Endodermal cell (in vitro differentiated cells): Measurements from ENCODE around the gene CD44. TPM values are rescaled to one million over a fixed set of nuclear protein-coding genes. Genes with fewer than 3 reads are reported as not detected.

Experiments
- DNase-seq: peaks from one replicate; pipeline ENCODE4 v3.0.0-alpha.2; 2017
- H3K27ac ChIP-seq: 2 replicates; pipeline ENCODE4 v1.5.1; 2013; ENCODE audit warnings: mild to moderate bottlenecking, low read depth, low read length, moderate library complexity
- H3K27me3 ChIP-seq: 2 replicates; pipeline ENCODE4 v1.6.1; 2013; ENCODE audit warnings: mild to moderate bottlenecking, low read length, moderate library complexity; ENCODE audit not compliant: insufficient read depth, control insufficient read depth, poor library complexity, severe bottlenecking
- H3K36me3 ChIP-seq: 2 replicates; pipeline ENCODE4 v1.7.0; 2013; ENCODE audit warnings: mild to moderate bottlenecking, low read length, moderate library complexity; ENCODE audit not compliant: control insufficient read depth, insufficient read depth
- H3K4me1 ChIP-seq: one replicate; pipeline ENCODE4 v1.7.0; 2013; ENCODE audit warnings: low read length; ENCODE audit not compliant: control insufficient read depth, insufficient read depth
- H3K4me3 ChIP-seq: 2 replicates; pipeline ENCODE4 v1.5.1; 2013; ENCODE audit warnings: mild to moderate bottlenecking, low read length, moderate library complexity
- H3K9ac ChIP-seq: 2 replicates; pipeline ENCODE4 v1.6.1; 2013; ENCODE audit warnings: mild to moderate bottlenecking, low read length, moderate library complexity; ENCODE audit not compliant: poor library complexity, severe bottlenecking; ENCODE audit errors: extremely low read depth
- H3K9me3 ChIP-seq: 2 replicates; pipeline ENCODE4 v1.6.1; 2013; ENCODE audit warnings: mild to moderate bottlenecking, low read length, moderate library complexity; ENCODE audit not compliant: control insufficient read depth
- H3K27ac Mint-ChIP-seq: 2 replicates; pipeline ENCODE4 v1.8.0; 2020; ENCODE audit warnings: mixed read lengths
- H3K27me3 Mint-ChIP-seq: 2 replicates; pipeline ENCODE4 v1.8.0; 2021; ENCODE audit warnings: mild to moderate bottlenecking, mixed read lengths; ENCODE audit not compliant: insufficient read depth
- H3K36me3 Mint-ChIP-seq: 2 replicates; pipeline ENCODE4 v1.8.0; 2020; ENCODE audit warnings: low read depth, mixed read lengths
- H3K4me1 Mint-ChIP-seq: 2 replicates; pipeline ENCODE4 v1.8.0; 2020; ENCODE audit warnings: mixed read lengths
- H3K4me3 Mint-ChIP-seq: 2 replicates; pipeline ENCODE4 v1.8.0; 2020; ENCODE audit warnings: mild to moderate bottlenecking, moderate library complexity, mixed read lengths
- H3K9me3 Mint-ChIP-seq: 2 replicates; pipeline ENCODE4 v1.8.0; 2020; ENCODE audit warnings: mild to moderate bottlenecking, mixed read lengths
- WGBS, 2 experiments: methylation state at CpG; one replicate each; pipeline versions ENCODE4 v1.1.5 to v1.1.7; 2013; ENCODE audit warnings: missing lambda C conversion rate in 2 of 2, mixed read lengths in 1 of 2; ENCODE audit not compliant: insufficient coverage in 1 of 2, insufficient read length in 1 of 2; 5-methylcytosine and 5-hydroxymethylcytosine counted together
- total RNA-seq, 2 donors: library from RNA; stranded (reverse); fragmentation: NEBNext Ultra II Directional in 1 of 2; extraction: Animal tissue kit (Norgen Biotek cat#: 25700) in 1 of 2; gene quantifications; 2 replicates in 1 of 2; 3 replicates in 1 of 2; pipeline ENCODE4 v1.2.1, GENCODE V29; 2021
- TF ChIP-seq, protein P1 (sequence below): fragments of 200-600 bp; sonication (generic); conservative IDR thresholded peaks from 2 replicates; pipeline ENCODE4 v1.5.0; 2021; ENCODE audit warnings: antibody characterized with exemption, mild to moderate bottlenecking

Gene CD44
- total RNA-seq, 2 donors from 2014 or later = 1.2 to 4.6 TPM

DNA sequence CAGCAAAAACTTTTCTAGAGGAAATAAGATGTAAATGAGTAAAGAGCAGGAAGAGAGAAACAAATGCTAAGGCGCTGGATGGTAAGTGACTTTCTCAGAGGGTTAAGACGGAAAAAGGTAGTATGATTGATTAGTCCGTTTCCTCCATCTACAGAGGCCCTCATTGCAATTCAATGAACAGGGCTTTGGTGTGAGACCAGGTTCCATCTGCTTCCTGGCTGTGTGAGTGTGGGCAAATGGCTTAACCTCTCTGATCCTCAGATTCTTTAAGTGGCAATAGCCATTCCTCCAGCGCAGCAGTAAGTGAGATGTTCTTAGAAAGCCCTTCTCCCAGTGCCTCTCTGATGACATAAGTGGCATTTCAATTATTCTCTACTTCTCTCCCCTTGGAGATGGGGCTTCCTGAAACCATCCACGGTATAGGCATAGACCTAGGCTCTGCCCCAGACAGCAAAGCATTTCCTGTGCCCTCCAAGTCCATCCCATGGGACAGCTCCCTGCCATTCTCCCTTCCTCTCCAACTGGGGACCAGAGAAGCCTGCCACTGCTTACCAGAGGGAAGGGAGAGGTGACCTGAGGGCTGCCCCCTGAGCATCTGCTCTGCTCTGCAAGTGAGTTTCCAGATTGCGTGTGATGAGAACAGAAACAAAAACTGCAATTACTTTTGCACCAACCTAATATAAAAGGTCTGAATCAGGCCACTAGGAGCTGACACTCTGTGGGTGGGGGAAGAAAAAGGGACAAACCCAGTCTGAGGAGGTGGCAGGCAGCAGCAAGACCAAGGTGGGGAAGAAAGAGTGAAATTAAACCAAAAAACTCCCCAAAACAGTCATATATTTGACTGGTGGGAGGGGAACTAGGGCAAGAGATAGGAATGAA is 12.7 kb upstream of the CD44 start:
- WGBS, 2 experiments = 88 to 97% methylated on average over 5 to 6 of the region's 6 CpGs
- H3K27me3 Mint-ChIP-seq = peaks cover 35% of the 10 kb centered on the region
- TF ChIP-seq, protein P1, sequence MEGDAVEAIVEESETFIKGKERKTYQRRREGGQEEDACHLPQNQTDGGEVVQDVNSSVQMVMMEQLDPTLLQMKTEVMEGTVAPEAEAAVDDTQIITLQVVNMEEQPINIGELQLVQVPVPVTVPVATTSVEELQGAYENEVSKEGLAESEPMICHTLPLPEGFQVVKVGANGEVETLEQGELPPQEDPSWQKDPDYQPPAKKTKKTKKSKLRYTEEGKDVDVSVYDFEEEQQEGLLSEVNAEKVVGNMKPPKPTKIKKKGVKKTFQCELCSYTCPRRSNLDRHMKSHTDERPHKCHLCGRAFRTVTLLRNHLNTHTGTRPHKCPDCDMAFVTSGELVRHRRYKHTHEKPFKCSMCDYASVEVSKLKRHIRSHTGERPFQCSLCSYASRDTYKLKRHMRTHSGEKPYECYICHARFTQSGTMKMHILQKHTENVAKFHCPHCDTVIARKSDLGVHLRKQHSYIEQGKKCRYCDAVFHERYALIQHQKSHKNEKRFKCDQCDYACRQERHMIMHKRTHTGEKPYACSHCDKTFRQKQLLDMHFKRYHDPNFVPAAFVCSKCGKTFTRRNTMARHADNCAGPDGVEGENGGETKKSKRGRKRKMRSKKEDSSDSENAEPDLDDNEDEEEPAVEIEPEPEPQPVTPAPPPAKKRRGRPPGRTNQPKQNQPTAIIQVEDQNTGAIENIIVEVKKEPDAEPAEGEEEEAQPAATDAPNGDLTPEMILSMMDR = no peak

DNA sequence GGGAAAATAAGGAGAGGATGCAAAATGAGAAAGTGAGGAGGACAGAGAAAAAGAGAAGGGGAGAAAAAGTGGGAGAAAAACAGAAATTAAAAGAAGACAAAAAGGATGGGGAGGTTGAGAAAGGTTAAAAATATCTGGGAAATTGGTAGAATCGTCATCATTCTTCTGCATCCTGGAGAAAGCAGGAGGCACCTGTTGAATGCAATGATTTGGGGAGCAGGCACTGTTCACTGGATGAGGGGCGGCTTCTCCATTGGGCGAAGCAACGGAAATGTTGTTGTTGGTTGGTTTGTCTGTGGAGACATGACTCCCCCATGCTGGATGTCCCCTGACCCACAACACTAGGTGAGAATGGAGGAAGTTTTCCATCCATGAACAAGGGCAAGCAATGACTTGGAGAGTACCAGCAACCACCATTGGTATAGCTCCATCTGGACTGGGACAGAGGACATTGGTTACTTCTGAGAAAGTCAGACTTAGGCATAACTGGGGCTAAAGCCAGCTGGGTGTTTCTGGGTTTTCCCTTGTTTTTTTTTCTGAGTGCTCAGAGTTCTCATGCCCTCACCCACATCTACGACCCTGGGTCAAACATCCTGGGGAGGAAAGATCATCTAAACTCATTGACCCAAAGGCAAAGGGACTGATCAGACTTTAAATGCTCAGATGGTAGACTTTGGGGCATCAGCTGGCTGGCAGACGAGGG is 11.9 kb upstream of the CD44 start:
- Mint-ChIP-seq H3K9me3 (no peaks in the 10 kb centered on the region), H3K36me3 (no peaks in the 10 kb centered on the region), H3K4me3 (no peak overlapping the region), H3K27ac (no peak overlapping the region), H3K27me3 (peaks cover 31% of the 10 kb centered on the region), H3K4me1 (no peaks in the 10 kb centered on the region)
- no peaks in the 10 kb centered on the region for H3K4me1 ChIP-seq
- H3K9ac ChIP-seq = no peak overlapping the region
- 92 to 93% methylated on average over 3 to 6 of the region's 6 CpGs for WGBS, 2 experiments
- H3K27me3 ChIP-seq = peaks cover 17% of the 10 kb centered on the region
- no peak for DNase-seq
- H3K9me3 ChIP-seq = no peaks in the 10 kb centered on the region
- no peaks in the 10 kb centered on the region for H3K36me3 ChIP-seq
- no peak overlapping the region for H3K4me3 ChIP-seq
- no peak overlapping the region for H3K27ac ChIP-seq
- TF ChIP-seq, protein P1 = no peak

More for the DNA sequence above, 12.7 kb upstream of the CD44 start:
- Histone ChIP-seq H3K27ac (no peak overlapping the region), H3K27me3 (peaks cover 24% of the 10 kb centered on the region), H3K9me3 (no peaks in the 10 kb centered on the region), H3K36me3 (no peaks in the 10 kb centered on the region), H3K4me1 (no peaks in the 10 kb centered on the region), H3K9ac (no peak overlapping the region), H3K4me3 (no peak overlapping the region)
- Mint-ChIP-seq H3K4me1 (no peaks in the 10 kb centered on the region), H3K9me3 (no peaks in the 10 kb centered on the region), H3K36me3 (no peaks in the 10 kb centered on the region), H3K4me3 (no peak overlapping the region), H3K27ac (no peak overlapping the region)
- no peak for DNase-seq

DNA sequence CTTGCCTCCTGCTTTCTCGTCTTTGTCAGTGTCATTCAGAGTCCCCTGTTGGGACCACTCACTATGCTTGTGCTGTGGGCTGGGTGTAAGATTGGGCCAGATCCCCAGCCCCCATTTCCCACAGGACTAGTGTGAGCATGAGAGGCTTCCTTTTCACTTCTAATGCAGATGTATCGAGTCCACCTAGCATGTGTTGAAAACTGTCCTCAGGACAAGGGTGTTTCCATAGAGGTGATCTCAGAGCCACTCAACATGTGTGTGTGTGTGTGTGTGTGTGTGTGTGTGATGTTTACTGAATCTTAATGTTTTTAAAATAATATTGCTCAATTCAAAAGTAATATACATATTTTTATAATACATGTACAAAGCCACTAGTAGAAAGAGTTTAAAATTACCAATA is 11.4 kb upstream of the CD44 start:
- Mint-ChIP-seq H3K4me3 (no peak overlapping the region), H3K27ac (no peak overlapping the region), H3K4me1 (no peaks in the 10 kb centered on the region), H3K27me3 (peaks cover 32% of the 10 kb centered on the region), H3K9me3 (no peaks in the 10 kb centered on the region), H3K36me3 (no peaks in the 10 kb centered on the region)
- H3K27ac ChIP-seq = no peak overlapping the region
- no peaks in the 10 kb centered on the region for H3K9me3 ChIP-seq
- WGBS, 2 experiments = 95% methylated on average over 2 of the region's 2 CpGs; no CpG with 5 or more reads in 1 of the 2 experiments
- TF ChIP-seq, protein P1 = no peak
- H3K4me3 ChIP-seq = no peak overlapping the region
- H3K9ac ChIP-seq = no peak overlapping the region
- DNase-seq = no peak
- peaks cover 11% of the 10 kb centered on the region for H3K27me3 ChIP-seq
- no peaks in the 10 kb centered on the region for H3K36me3 ChIP-seq
- no peaks in the 10 kb centered on the region for H3K4me1 ChIP-seq
